Mesothelial cell of epicardium (in vitro differentiated cells): ENCODE measurements around the gene PPP3CA. TPM values are rescaled to one million over a fixed set of nuclear protein-coding genes. Genes with fewer than 3 reads are reported as not detected.

Experiments
- DNase-seq, 2 experiments: peaks; one replicate each; pipeline ENCODE4 v3.0.0; 2021; ENCODE audit warnings: low spot score in 2 of 2; ENCODE audit not compliant: unreplicated experiment in 2 of 2
- H3K27ac Mint-ChIP-seq: 2 replicates; pipeline ENCODE4 v1.8.0; 2021; ENCODE audit warnings: mixed read lengths
- H3K27me3 Mint-ChIP-seq: 2 replicates; pipeline ENCODE4 v1.8.0; 2021; ENCODE audit warnings: low read depth, mixed read lengths
- H3K36me3 Mint-ChIP-seq: 2 replicates; pipeline ENCODE4 v1.8.0; 2021; ENCODE audit warnings: mixed read lengths
- H3K4me1 Mint-ChIP-seq: 2 replicates; pipeline ENCODE4 v1.8.0; 2021; ENCODE audit warnings: mixed read lengths
- H3K4me3 Mint-ChIP-seq: 2 replicates; pipeline ENCODE4 v1.8.0; 2021; ENCODE audit warnings: mild to moderate bottlenecking, moderate library complexity, mixed read lengths
- H3K9me3 Mint-ChIP-seq: 2 replicates; pipeline ENCODE4 v1.8.0; 2021; ENCODE audit warnings: mixed read lengths
- CTCF ChIP-seq: fragments of 200-600 bp; sonication (generic); IDR thresholded peaks from one replicate; pipeline ENCODE4 v1.5.0; 2021; ENCODE audit warnings: antibody characterized with exemption; ENCODE audit not compliant: unreplicated experiment
- total RNA-seq: library from RNA; stranded (reverse); gene quantifications from 3 replicates; pipeline ENCODE4 v1.2.1, GENCODE V29; 2021

PPP3CA gene
- total RNA-seq, 1 donor from 2014 or later = 23.5 TPM

- Mint-ChIP-seq H3K4me1 (peaks cover 4% of the 10 kb centered on the region), H3K27ac (no peak overlapping the region), H3K27me3 (no peaks in the 10 kb centered on the region), H3K4me3 (no peak overlapping the region), H3K9me3 (no peaks in the 10 kb centered on the region), H3K36me3 (no peaks in the 10 kb centered on the region)
- no peak for DNase-seq
- TF ChIP-seq CTCF = no peak
Measured at GRCh38 chr4:101229116-101229515, 118.2 kb downstream of the PPP3CA start.

GRCh38 chr4:101227715-101228114 lies 119.6 kb downstream of the PPP3CA start:
- H3K36me3 Mint-ChIP-seq = no peaks in the 10 kb centered on the region
- no peak overlapping the region for H3K4me3 Mint-ChIP-seq
- peaks cover 4% of the 10 kb centered on the region for H3K4me1 Mint-ChIP-seq
- no peak for TF ChIP-seq CTCF
- no peak overlapping the region for H3K27ac Mint-ChIP-seq
- no peaks in the 10 kb centered on the region for H3K9me3 Mint-ChIP-seq
- H3K27me3 Mint-ChIP-seq = no peaks in the 10 kb centered on the region
- no peak for DNase-seq

- DNase-seq = no peak
- TF ChIP-seq CTCF = no peak
- Mint-ChIP-seq H3K27ac (no peak overlapping the region), H3K4me1 (no peaks in the 10 kb centered on the region), H3K4me3 (no peak overlapping the region), H3K36me3 (no peaks in the 10 kb centered on the region), H3K27me3 (no peaks in the 10 kb centered on the region), H3K9me3 (no peaks in the 10 kb centered on the region)
Measured at GRCh38 chr4:101224358-101225218, 122.7 kb downstream of the PPP3CA start.

- Mint-ChIP-seq H3K27me3 (no peaks in the 10 kb centered on the region), H3K36me3 (no peaks in the 10 kb centered on the region), H3K27ac (no peak overlapping the region), H3K9me3 (no peaks in the 10 kb centered on the region), H3K4me3 (no peak overlapping the region), H3K4me1 (no peaks in the 10 kb centered on the region)
- no peak for TF ChIP-seq CTCF
- no peak for DNase-seq
Measured at GRCh38 chr4:101222156-101222845, 125.0 kb downstream of the PPP3CA start.

GRCh38 chr4:101221294-101221693 lies 126.0 kb downstream of the PPP3CA start:
- no peaks in the 10 kb centered on the region for H3K4me1 Mint-ChIP-seq
- no peak overlapping the region for H3K27ac Mint-ChIP-seq

More at GRCh38 chr4:101221294-101221693, 126.0 kb downstream of the PPP3CA start:
- no peaks in the 10 kb centered on the region for H3K9me3 Mint-ChIP-seq
- DNase-seq = no peak
- TF ChIP-seq CTCF = no peak
- no peak overlapping the region for H3K4me3 Mint-ChIP-seq
- H3K36me3 Mint-ChIP-seq = no peaks in the 10 kb centered on the region
- no peaks in the 10 kb centered on the region for H3K27me3 Mint-ChIP-seq
